BE2C (cell line): Measurements from ENCODE around the gene PARD3B.
"Not testable (repeated sequence)": the region's sequence is repeated elsewhere in the genome, so short reads cannot be mapped to it uniquely, and the experiment has no call there.

Experiments
- DNase-seq: peaks from one replicate; pipeline ENCODE4 v3.0.0-alpha.2; 2020
- H3K27me3 ChIP-seq: fragments of 250-450 bp; sonication (Bioruptor Pico); 2 replicates; pipeline ENCODE4 v1.5.1; 2020; ENCODE audit warnings: mild to moderate bottlenecking
- H3K36me3 ChIP-seq: fragments of 250-450 bp; sonication (Bioruptor Pico); 2 replicates; pipeline ENCODE4 v1.5.1; 2020; ENCODE audit warnings: mild to moderate bottlenecking
- H3K4me1 ChIP-seq: fragments of 250-450 bp; sonication (Bioruptor Pico); 2 replicates; pipeline ENCODE4 v1.5.1; 2020
- H3K4me3 ChIP-seq: 2 replicates; pipeline ENCODE4 v1.5.1; 2011; ENCODE audit warnings: low read depth, low read length
- H3K9me3 ChIP-seq: fragments of 250-450 bp; sonication (Bioruptor Pico); 2 replicates; pipeline ENCODE4 v1.5.1; 2020
- TF ChIP-seq, protein P1 (sequence below): IDR thresholded peaks from 2 replicates; pipeline ENCODE4 v1.5.1; 2012; ENCODE audit warnings: mild to moderate bottlenecking, low read depth, low read length

Gene PARD3B

GRCh38 chr2:205212357-205212756, 667.1 kb downstream of the PARD3B start:
- no peak for DNase-seq
- Histone ChIP-seq H3K9me3 (no peaks in the 10 kb centered on the region), H3K27me3 (no peaks in the 10 kb centered on the region), H3K36me3 (no peaks in the 10 kb centered on the region), H3K4me3 (no peak overlapping the region), H3K4me1 (no peaks in the 10 kb centered on the region)
- TF ChIP-seq, protein P1, sequence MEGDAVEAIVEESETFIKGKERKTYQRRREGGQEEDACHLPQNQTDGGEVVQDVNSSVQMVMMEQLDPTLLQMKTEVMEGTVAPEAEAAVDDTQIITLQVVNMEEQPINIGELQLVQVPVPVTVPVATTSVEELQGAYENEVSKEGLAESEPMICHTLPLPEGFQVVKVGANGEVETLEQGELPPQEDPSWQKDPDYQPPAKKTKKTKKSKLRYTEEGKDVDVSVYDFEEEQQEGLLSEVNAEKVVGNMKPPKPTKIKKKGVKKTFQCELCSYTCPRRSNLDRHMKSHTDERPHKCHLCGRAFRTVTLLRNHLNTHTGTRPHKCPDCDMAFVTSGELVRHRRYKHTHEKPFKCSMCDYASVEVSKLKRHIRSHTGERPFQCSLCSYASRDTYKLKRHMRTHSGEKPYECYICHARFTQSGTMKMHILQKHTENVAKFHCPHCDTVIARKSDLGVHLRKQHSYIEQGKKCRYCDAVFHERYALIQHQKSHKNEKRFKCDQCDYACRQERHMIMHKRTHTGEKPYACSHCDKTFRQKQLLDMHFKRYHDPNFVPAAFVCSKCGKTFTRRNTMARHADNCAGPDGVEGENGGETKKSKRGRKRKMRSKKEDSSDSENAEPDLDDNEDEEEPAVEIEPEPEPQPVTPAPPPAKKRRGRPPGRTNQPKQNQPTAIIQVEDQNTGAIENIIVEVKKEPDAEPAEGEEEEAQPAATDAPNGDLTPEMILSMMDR, result no peak

DNA sequence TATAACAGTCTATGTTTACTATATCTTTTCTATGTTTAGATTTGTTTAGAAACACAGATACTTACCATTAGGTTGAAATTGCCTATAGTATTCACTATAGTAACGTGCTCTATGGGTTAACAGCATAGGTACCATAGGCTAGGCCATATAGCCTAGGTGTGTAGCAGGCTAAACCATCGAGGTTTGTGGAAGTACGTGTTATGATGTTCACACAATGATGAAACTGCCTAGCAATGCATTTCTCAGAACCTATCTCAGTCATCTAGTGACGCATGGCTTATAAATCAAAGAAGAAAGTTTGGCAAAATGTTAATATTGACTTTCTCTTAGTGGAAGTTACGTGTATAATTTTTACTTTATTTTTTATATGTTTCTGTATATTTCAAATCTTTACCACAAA, 670.8 kb downstream of the PARD3B start:
- Histone ChIP-seq H3K27me3 (no peaks in the 10 kb centered on the region), H3K4me1 (no peaks in the 10 kb centered on the region), H3K4me3 (no peak overlapping the region), H3K36me3 (no peaks in the 10 kb centered on the region), H3K9me3 (no peaks in the 10 kb centered on the region)
- no peak for DNase-seq
- TF ChIP-seq, protein P1, result no peak

- Histone ChIP-seq H3K9me3 (no peaks in the 10 kb centered on the region), H3K27me3 (no peaks in the 10 kb centered on the region), H3K36me3 (no peaks in the 10 kb centered on the region), H3K4me1 (no peaks in the 10 kb centered on the region), H3K4me3 (no peak overlapping the region)
- DNase-seq, result no peak
- TF ChIP-seq, protein P1, result no peak
Measured at GRCh38 chr2:205216580-205216979, 671.3 kb downstream of the PARD3B start.

GRCh38 chr2:205217004-205217403, 671.7 kb downstream of the PARD3B start:
- Histone ChIP-seq H3K4me1 (no peaks in the 10 kb centered on the region), H3K9me3 (no peaks in the 10 kb centered on the region), H3K36me3 (no peaks in the 10 kb centered on the region), H3K4me3 (no peak overlapping the region), H3K27me3 (no peaks in the 10 kb centered on the region)
- TF ChIP-seq, protein P1, result no peak
- DNase-seq, result no peak

GRCh38 chr2:205218056-205218455, 672.8 kb downstream of the PARD3B start:
- Histone ChIP-seq H3K27me3 (no peaks in the 10 kb centered on the region), H3K9me3 (no peaks in the 10 kb centered on the region), H3K36me3 (no peaks in the 10 kb centered on the region; the same call in 1 of the 2 replicates), H3K4me1 (no peaks in the 10 kb centered on the region), H3K4me3 (no peak overlapping the region)
- no peak for DNase-seq
- TF ChIP-seq, protein P1, result no peak

DNA sequence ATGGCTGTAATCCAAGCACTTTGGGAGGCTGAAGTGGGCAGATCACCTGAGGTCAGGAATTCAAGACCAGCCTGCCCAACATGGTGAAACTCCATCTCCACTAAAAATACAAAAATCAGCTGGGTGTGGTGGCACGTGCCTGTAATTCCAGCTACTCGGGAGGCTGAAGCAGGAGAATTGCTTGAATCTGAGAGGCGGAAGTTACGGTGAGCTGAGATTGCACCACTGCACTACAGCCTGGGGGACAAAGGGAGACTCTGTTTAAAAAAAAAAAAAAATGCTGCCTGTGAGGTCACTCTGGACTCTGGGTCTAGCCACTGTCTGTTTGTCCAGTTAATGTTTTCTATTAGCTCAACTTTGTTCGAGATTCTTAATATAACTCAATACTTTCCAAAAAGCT, 673.5 kb downstream of the PARD3B start:
- not testable (repeated sequence) for H3K4me3 ChIP-seq, H3K36me3 ChIP-seq, H3K4me1 ChIP-seq, H3K9me3 ChIP-seq, DNase-seq, H3K27me3 ChIP-seq

- TF ChIP-seq, protein P1, result no peak
- Histone ChIP-seq H3K4me1 (no peaks in the 10 kb centered on the region), H3K9me3 (no peaks in the 10 kb centered on the region), H3K4me3 (no peak overlapping the region), H3K36me3 (no peaks in the 10 kb centered on the region; the same call in 1 of the 2 replicates), H3K27me3 (no peaks in the 10 kb centered on the region)
- DNase-seq, result no peak
Measured at GRCh38 chr2:205220559-205220958, 675.3 kb downstream of the PARD3B start.
